Skeletal muscle satellite cell (primary cell): ENCODE data around the gene NDUFC1. TPM values are rescaled to one million over a fixed set of nuclear protein-coding genes. Genes with fewer than 3 reads are reported as not detected.

Experiments used
- H3K27me3 ChIP-seq: 2 replicates; pipeline ENCODE4 v1.7.0; 2013; ENCODE audit warnings: low read length; ENCODE audit not compliant: control insufficient read depth, insufficient read depth
- H3K36me3 ChIP-seq: 2 replicates; pipeline ENCODE4 v1.7.0; 2013; ENCODE audit warnings: mild to moderate bottlenecking, control low read depth, low read length; ENCODE audit not compliant: insufficient read depth
- H3K4me1 ChIP-seq: 2 replicates; pipeline ENCODE4 v1.7.0; 2013; ENCODE audit warnings: low read length; ENCODE audit not compliant: control insufficient read depth, insufficient read depth
- H3K4me2 ChIP-seq: 2 replicates; pipeline ENCODE4 v1.7.0; 2013; ENCODE audit warnings: mild to moderate bottlenecking, low read length
- H3K4me3 ChIP-seq: 2 replicates; pipeline ENCODE4 v1.7.0; 2013; ENCODE audit warnings: low read length
- H3K9ac ChIP-seq: 2 replicates; pipeline ENCODE4 v1.7.0; 2013; ENCODE audit warnings: mild to moderate bottlenecking, low read depth, low read length, moderate library complexity
- H3K9me3 ChIP-seq: replicated peaks from 2 replicates; pipeline ENCODE4 v1.7.0; 2013; ENCODE audit warnings: mild to moderate bottlenecking, control low read depth, low read length
- small RNA-seq: library from RNA; depleted of rRNA; stranded (forward); fragments of <200 nt; gene quantifications from one replicate; pipeline ENCODE3, GENCODE V24; 2012

NDUFC1 gene

DNA sequence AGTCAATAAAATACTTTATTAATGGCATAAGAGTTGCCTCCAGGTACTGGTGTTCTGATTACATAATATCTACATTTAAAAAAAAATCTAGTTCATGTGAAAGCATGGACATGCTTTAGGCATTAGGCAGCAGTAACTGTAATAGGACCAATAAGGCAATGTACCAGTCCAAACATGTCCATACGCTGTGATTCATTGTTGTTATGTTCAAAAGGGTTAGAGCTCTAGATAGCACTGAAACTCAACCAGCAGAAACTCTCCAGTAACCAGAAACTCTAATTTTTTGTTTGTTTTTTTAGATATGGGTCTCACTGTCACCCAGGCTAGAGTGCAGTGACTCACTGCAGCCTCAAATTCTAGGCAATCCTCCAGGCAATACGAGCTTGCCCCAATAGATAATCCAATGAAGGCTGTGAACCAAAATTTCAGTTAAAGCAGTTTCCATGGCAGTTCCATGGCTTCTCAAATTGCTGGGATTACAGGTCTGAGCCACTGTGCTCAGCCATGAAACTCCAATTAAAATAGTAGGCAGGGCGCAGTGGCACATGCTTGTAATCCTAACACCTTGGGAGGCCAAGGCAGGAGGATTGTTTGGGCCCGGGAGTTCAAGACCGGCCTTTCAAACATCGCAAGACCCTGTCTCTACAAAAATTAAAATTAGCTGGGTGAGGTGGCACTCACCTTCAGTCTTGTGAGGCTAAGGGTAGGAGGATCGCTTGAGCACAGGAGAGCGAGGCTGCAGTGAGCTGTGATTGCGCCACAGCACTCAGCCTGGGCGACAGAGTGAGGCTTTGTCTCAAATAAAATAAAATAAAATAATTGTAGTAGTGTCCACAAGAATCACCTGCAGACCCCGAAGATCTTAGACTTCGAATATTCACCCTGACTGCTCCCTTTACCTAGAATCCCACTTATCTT lies 58.6 kb downstream of the NDUFC1 start:
- Histone ChIP-seq H3K4me3 (no peak overlapping the region), H3K9me3 (no peaks in the 10 kb centered on the region), H3K4me1 (peaks cover 43% of the 10 kb centered on the region), H3K27me3 (no peaks in the 10 kb centered on the region), H3K36me3 (no peaks in the 10 kb centered on the region), H3K9ac (peak overlapping the region; percentile 17), H3K4me2 (peak overlapping the region; percentile 16)

DNA sequence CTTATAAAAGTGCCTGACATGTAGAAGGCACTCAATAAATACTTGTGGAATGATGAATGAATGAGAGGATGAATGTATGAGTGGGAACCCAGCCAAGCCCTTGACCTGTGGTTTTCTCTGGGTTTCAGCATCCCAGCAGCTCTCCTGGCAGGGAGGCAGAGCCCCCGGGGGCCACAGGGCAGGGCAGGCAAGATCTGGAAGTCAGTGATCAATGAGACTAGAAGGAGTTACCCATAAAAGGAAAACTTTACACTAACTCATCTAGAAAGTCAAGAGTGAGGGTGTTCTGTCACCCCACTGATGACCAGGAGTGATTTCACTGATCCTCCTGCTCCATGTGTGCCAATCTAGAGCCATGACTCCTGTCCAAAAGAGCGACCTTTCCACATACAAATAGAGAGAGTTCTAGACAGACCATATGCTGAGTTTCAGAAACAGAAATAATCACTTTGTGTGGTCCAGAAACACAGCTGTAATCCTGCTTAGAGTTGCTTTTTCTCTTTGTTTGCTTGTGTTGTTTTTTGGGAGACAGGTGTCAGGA lies 59.7 kb downstream of the NDUFC1 start:
- no peaks in the 10 kb centered on the region for H3K27me3 ChIP-seq
- H3K4me1 ChIP-seq = peaks cover 43% of the 10 kb centered on the region
- peak overlapping the region; percentile 59 for H3K4me2 ChIP-seq
- no peaks in the 10 kb centered on the region for H3K9me3 ChIP-seq
- no peak overlapping the region for H3K4me3 ChIP-seq
- H3K36me3 ChIP-seq = no peaks in the 10 kb centered on the region
- no peak overlapping the region for H3K9ac ChIP-seq

DNA sequence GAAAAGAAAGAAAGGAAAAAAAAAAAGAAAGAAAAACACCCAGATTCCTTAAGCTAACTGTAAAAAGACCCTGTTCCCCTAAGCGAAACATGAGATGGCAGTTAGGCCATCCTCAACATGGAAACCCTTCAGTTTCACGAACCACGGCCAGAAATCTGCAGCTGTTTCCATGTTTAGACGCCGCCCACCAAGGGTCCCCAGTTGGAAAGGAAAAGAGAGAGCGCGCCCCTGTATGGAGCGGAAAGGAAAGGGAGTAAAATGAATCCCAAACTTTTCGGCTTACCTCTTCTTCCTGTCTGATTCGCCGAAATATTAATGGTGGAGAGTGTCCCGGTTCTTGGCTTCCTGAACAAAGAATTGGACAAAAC lies 60.5 kb downstream of the NDUFC1 start:
- Histone ChIP-seq H3K4me3 (no peak overlapping the region), H3K9ac (no peak overlapping the region), H3K4me2 (peak overlapping the region; percentile 59), H3K36me3 (no peaks in the 10 kb centered on the region), H3K9me3 (no peaks in the 10 kb centered on the region), H3K27me3 (no peaks in the 10 kb centered on the region), H3K4me1 (peaks cover 43% of the 10 kb centered on the region)

DNA sequence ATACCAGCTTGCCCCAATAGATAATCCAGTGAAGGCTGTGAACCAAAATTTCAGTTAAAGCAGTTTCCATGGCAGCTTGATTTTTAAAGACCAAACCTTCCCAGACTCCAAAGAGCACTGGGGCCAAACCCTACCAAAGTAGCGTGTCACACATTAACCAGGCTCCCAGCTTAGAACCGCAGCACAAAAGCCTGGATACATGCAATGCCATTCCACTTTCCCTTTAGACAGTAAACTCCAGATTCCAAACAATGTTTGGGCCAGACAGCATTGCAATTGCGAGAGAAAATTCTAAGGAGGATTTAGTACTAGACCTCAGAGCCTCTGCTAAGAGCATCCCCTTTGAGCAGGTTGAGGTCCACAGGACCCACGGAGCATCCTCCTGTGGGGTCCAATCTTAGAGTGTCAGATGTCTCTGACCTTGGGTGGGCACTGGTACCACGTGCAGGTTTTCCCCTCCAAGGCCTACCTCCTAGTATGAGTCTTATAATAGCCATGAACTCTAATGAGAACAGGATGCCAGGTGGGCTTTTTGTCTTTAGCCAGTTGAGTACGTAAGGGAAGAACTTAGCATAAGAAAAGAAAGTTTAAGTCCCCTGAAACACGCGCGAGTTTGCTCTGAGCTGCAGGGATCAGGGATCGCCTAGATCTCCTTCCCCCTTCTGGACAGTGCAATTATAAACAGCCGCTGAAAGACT lies 61.0 kb downstream of the NDUFC1 start:
- Histone ChIP-seq H3K4me2 (no peak overlapping the region), H3K4me3 (no peak overlapping the region), H3K27me3 (no peaks in the 10 kb centered on the region), H3K36me3 (no peaks in the 10 kb centered on the region), H3K4me1 (peaks cover 40% of the 10 kb centered on the region), H3K9me3 (no peaks in the 10 kb centered on the region), H3K9ac (no peak overlapping the region)

Small RNA genes lying within 50 kb of the gene (small RNA-seq; reads per million reads assigned to genes)
- gene RNU6-1074P = not detected
- not detected for gene RNU6-1214P
